NCI-H446 (cell line): Measurements from ENCODE around the gene CNTNAP5.

Experiments
- DNase-seq, 2 experiments: peaks; one replicate each; lab custom pipeline; 2025; lab: John Stamatoyannopoulos, UW

CNTNAP5 gene

GRCh38 chr2:124025171-124025580, at the start of gene CNTNAP5:
TSS of gene CNTNAP5 (plus strand) at chr2:124025287. CDS start at chr2:124025651, 364 bp downstream.
- DNase-seq = peak; percentile 60 to 87

- DNase-seq = no peak
These were observed 48.9 kb upstream of the CNTNAP5 start for GRCh38 chr2:123976054-123976648.

GRCh38 chr2:123993728-123994323, 31.3 kb upstream of the CNTNAP5 start:
- peak; percentile 24 to 72 for DNase-seq

- DNase-seq = no peak
These were observed 25.4 kb upstream of the CNTNAP5 start for GRCh38 chr2:123999681-124000080.

- DNase-seq = peak; percentile 81 to 92
These were observed 23.2 kb upstream of the CNTNAP5 start for GRCh38 chr2:124001696-124002430.

GRCh38 chr2:124018890-124019289, 6.2 kb upstream of the CNTNAP5 start:
- peak in 1 of 2 experiments; percentile 26 for DNase-seq

- DNase-seq = no peak
These were observed 421 bp upstream of the CNTNAP5 start for GRCh38 chr2:124024561-124025170.

- no peak for DNase-seq
These were observed 876 bp downstream of the CNTNAP5 start for GRCh38 chr2:124025891-124026434.

GRCh38 chr2:124026503-124026902, 1.4 kb downstream of the CNTNAP5 start:
- DNase-seq = no peak

- DNase-seq = peak; percentile 40 to 82
These were observed 2.1 kb downstream of the CNTNAP5 start for GRCh38 chr2:124027182-124027581.

GRCh38 chr2:124032799-124033198, 7.7 kb downstream of the CNTNAP5 start:
- no peak for DNase-seq

- DNase-seq = no peak
These were observed 9.2 kb downstream of the CNTNAP5 start for GRCh38 chr2:124034265-124034664.

- no peak for DNase-seq
These were observed 9.9 kb downstream of the CNTNAP5 start for GRCh38 chr2:124035001-124035400.

- no peak for DNase-seq
These were observed 13.9 kb downstream of the CNTNAP5 start for GRCh38 chr2:124039032-124039431.

GRCh38 chr2:124039762-124040291, 14.7 kb downstream of the CNTNAP5 start:
- no peak for DNase-seq

- DNase-seq = no peak
These were observed 20.8 kb downstream of the CNTNAP5 start for GRCh38 chr2:124045894-124046293.

GRCh38 chr2:124046332-124046731, 21.2 kb downstream of the CNTNAP5 start:
- DNase-seq = no peak

GRCh38 chr2:124048102-124048501, 23.0 kb downstream of the CNTNAP5 start:
- no peak for DNase-seq

- DNase-seq = no peak
These were observed 23.6 kb downstream of the CNTNAP5 start for GRCh38 chr2:124048664-124049063.

- no peak for DNase-seq
These were observed 24.0 kb downstream of the CNTNAP5 start for GRCh38 chr2:124049136-124049535.

GRCh38 chr2:124050833-124051497, 25.9 kb downstream of the CNTNAP5 start:
- no peak for DNase-seq

- DNase-seq = peak in 1 of 2 experiments; percentile 5
These were observed 28.7 kb downstream of the CNTNAP5 start for GRCh38 chr2:124053796-124054195.
